Measurements from ENCODE around the gene PARVA.

The PARVA gene

DNA sequence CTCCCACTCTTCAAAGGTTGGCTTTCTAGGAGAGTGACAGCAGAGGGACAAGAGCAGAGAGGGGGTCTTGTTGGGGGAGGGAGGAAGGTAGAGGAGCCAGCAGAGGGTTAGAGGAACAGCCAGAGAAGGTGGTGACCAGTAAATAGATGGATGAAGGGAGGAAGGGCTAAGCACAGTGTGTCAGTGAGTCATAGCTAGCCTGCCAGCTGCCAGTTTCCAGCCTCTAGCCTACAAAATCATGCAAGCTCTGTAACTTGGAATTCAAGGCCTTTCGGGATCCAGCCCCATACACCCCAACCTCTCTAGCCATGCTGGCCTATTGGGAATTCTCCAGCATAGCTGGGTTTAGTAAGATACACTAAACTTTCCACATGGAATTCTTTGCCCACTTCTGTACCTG, 149.4 kb downstream of the PARVA start:
- TF ChIP-seq, protein P1, sequence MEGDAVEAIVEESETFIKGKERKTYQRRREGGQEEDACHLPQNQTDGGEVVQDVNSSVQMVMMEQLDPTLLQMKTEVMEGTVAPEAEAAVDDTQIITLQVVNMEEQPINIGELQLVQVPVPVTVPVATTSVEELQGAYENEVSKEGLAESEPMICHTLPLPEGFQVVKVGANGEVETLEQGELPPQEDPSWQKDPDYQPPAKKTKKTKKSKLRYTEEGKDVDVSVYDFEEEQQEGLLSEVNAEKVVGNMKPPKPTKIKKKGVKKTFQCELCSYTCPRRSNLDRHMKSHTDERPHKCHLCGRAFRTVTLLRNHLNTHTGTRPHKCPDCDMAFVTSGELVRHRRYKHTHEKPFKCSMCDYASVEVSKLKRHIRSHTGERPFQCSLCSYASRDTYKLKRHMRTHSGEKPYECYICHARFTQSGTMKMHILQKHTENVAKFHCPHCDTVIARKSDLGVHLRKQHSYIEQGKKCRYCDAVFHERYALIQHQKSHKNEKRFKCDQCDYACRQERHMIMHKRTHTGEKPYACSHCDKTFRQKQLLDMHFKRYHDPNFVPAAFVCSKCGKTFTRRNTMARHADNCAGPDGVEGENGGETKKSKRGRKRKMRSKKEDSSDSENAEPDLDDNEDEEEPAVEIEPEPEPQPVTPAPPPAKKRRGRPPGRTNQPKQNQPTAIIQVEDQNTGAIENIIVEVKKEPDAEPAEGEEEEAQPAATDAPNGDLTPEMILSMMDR (IDR thresholded peaks at IDR 0.05; ENCODE audit: borderline replicate concordance, insufficient read depth, low read depth, low read length), result no peak
- H3K4me3 ChIP-seq (ENCODE audit: low read depth, low read length), result no peak overlapping the region

DNA sequence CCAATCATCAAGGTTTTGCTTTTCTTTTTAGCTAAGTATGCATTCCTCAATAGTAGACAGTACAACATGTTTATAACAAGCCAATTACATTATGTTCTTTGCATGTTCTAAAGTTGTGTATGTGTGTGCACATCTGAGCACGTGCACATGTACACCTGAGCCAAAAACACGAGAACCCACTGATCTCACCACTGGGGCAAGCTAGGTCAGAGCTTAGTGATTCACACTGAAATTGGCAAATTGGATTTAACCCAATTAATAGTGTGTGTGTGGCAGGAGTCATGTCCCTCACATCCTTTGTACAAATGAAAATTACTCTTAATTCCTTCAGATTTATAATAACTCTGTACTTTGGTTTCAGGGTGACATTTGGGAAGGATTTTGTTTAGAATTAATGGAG, 151.1 kb downstream of the PARVA start:
- H3K4me3 ChIP-seq (ENCODE audit: low read depth, low read length), result no peak overlapping the region
- TF ChIP-seq, protein P1 (IDR thresholded peaks at IDR 0.05; ENCODE audit: borderline replicate concordance, insufficient read depth, low read depth, low read length), result no peak

DNA sequence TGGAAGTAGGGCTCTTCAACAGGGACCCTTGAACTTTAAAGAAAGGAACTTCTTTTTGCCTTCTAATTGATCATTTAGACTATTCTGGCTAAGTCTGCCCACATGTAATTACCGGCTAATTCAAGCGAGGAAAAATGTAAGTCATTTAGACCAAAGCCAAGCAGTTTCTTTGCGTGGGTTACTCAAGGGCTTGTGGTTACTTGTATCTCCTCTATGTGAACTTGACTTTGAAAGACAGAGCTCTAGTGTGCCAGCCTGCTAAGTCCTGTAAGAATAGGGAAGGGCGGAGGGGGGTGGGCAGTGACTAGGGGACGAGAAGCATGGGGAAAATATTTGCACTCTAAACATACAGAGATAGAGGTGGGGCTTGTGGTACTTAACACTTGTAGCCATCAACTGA, 151.7 kb downstream of the PARVA start:
- H3K4me3 ChIP-seq (ENCODE audit: low read depth, low read length), result no peak overlapping the region
- TF ChIP-seq, protein P1 (IDR thresholded peaks at IDR 0.05; ENCODE audit: borderline replicate concordance, insufficient read depth, low read depth, low read length), result no peak

DNA sequence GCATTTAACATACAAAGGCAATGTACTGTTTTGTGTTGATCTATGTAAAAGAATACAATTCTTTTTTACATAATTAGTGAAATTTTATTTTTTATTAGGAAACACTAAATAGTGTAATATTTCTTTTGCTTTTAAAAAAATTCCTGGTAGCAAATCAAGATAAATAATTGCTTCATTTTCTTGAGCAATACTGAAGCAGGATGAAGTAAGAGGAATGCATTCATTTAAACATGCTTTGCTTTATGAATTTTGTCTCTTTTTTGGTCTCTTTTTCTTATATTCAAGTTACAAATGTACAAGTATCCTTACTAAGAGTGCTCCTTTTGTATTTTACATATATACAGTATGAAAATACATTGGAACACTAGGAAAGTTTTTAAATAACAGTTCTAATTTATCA, 152.4 kb downstream of the PARVA start:
- no peak overlapping the region for H3K4me3 ChIP-seq (ENCODE audit: low read depth, low read length)
- TF ChIP-seq, protein P1 (IDR thresholded peaks at IDR 0.05; ENCODE audit: borderline replicate concordance, insufficient read depth, low read depth, low read length), result no peak

DNA sequence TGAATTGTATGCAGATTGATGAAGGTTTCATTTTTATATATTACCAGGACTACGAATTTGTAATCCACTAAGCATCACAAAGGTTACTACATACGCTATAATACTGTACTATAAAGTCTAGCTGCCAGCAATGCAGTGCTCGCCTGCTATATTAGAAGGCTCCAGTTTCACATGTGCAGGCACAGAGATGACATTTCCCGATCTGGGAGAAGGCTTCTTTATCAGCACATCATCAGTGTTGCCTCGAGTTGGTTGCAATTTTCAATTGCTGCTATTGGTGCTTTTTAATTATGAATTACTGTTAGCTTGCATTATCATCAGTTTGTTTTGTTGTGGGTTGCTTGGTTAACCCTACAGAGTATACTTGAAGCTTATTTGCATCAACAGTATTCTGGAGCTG, 153.6 kb downstream of the PARVA start:
- H3K4me3 ChIP-seq (ENCODE audit: low read depth, low read length), result no peak overlapping the region
- TF ChIP-seq, protein P1 (IDR thresholded peaks at IDR 0.05; ENCODE audit: borderline replicate concordance, insufficient read depth, low read depth, low read length), result no peak

DNA sequence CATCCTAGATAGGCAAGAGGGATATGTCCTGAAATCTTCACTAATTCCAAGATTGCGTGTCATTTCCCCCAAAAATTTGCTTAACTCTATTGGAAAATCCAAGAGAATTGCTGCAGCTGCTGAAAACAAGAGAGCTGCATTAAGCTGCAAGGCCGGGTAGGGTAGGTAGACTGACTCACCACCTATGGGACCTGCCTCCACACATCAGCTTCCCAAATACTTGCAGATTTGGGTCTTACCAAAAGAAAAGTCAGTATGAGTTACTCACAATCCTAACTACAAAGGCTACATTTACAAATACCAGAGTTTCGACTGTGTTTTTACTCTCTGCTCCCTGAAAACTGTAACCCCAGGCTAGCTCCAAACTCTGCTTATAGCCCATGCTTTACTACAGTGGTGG, 154.3 kb downstream of the PARVA start:
- TF ChIP-seq, protein P1 (IDR thresholded peaks at IDR 0.05; ENCODE audit: borderline replicate concordance, insufficient read depth, low read depth, low read length), result no peak
- H3K4me3 ChIP-seq (ENCODE audit: low read depth, low read length), result no peak overlapping the region

DNA sequence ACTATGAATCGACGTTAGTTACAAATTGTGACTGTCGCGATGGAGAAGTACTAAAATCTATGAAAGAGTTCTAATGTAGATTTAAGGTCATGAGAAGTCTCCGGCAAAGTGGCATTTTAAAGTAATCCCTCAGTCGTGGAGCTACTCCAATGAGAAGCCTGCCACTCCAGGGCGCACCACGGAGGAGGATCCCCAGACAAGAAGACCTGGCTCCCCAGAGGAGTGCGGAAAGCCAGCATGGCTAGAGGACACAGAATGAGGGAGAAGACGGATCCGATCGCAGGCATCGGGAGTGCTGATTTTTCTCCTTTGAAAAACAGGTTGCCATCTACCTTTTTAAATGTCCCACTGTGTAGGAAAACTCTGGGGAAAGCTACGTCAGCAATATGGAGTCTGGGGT, 155.2 kb downstream of the PARVA start:
- no peak overlapping the region for H3K4me3 ChIP-seq (ENCODE audit: low read depth, low read length)
- TF ChIP-seq, protein P1 (IDR thresholded peaks at IDR 0.05; ENCODE audit: borderline replicate concordance, insufficient read depth, low read depth, low read length), result no peak
